ENCODE results near the gene PRKCH. TPM values are rescaled to one million over a fixed set of nuclear protein-coding genes. Genes with fewer than 3 reads are reported as not detected.

PRKCH gene
- total RNA-seq (2014; rRNA removed; shearing (Covaris generic)) = 5.0 and 5.3 TPM in 2 replicates

DNA sequence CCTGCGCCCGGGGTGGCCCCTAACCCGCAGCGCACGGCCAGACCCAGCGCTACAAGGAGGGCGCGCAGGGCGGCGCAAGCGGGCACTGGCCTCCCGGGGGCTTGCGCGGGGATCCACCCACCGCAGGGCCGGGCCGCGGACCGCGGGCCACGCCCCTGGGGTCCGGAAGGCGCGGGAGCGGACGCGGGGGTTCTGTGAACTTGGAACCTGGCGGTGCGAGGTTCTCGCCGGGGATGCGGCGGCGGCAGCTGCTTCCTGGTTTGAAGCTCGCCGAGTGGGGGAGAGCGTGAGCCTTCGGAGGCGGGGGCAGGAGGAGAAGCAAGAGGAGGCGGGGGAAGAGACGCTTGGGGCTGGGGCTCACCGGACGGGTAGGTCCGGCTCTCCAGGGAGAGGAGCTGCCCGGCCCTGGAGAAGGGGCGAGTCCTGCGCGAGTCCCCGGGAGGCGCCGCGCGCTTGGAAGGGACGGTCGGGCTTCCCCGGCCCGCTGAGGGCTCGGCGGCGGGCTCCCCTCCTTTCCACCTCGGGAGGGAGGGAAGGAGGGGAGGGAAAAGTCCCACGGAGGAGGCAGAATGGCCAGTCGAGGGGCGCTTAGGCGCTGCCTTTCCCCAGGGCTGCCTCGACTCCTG is at the start of gene PRKCH:
Gene PRKCH (plus strand): TSS at position 195 of the 626 bp plus-strand sequence. CDS start 523 bp downstream, outside the sequence.
- DNase-seq (ENCODE audit: low spot score) = peak; percentile 33

DNA sequence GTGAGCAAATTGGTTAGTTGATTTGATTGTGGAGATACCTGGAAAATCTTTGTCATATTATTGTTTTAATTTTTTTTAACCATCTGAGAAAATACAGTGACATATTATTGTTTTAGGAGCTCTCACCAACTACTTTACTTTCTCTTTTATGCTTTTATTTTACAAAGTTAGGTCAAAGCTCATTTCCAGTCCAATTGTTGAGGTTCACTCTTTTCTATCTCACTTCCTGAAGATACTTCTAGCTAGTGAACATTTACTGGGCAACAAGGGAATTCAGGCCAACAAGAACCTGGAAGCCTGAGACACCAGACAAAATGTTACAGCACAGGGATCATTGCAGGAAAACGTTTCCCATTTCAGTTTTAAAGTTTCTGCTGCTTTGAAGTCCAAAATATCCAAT is 44.1 kb upstream of the PRKCH start:
- DNase-seq (ENCODE audit: low spot score) = no peak

DNA sequence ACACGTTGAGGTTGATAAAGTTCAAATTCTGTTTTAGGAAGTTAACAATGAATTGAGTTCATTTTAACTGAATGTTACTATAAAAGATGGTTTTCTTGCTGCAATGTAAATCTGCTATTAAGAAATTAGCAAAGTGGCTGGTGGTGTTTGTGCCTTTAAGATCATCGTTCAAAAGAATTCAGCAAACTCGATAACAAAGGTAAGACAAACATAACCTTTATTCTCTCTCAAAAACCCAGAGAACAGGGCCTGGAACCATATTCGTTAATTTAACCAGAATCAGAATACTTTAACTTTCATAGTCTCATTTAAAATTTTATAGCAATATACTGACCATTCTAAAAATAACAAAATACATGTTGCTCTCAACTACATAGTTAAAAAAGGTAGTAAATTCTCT is 43.6 kb upstream of the PRKCH start:
- no peak for DNase-seq (ENCODE audit: low spot score)

DNA sequence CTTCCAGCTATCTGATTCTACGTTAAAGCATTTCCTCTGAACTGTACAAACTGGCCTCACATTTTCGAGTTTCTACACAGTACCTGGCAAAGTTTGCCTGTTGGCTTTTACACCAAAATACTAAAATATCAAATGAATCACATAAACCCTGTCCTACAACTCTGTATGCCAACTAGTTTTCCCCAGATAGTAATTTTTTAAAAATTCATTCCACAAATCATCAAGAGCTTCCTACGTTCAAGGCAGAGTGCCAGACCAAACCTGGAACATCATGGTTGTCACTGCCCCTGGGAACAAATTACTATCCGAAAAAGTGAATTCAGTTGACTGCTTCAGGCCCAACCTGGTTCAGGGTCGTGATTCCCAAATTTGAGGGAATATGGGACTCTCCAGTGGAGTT is 42.3 kb upstream of the PRKCH start:
- DNase-seq (ENCODE audit: low spot score) = no peak

DNA sequence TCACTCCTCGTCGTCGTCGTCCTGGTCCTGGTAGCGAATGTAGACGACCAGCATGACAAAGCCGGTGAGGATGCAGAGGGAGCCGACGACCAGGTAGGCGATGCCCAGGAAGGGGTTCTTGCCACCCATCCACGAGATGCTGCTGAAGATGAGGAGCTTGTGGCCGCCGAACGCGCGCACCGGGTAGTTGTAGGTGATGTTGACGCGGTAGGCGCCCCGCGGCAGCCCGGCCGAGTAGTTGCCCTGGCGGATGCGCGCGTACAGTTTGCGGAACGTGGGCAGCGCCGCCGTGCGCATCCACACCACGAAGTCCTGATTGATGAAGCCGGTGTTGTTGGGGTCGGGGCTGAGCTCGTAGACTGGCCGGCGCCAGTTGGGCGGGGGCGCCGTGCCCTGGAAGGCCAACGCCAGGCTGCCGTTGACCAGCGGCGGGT is 41.3 kb upstream of the PRKCH start:
- no peak for DNase-seq (ENCODE audit: low spot score)

DNA sequence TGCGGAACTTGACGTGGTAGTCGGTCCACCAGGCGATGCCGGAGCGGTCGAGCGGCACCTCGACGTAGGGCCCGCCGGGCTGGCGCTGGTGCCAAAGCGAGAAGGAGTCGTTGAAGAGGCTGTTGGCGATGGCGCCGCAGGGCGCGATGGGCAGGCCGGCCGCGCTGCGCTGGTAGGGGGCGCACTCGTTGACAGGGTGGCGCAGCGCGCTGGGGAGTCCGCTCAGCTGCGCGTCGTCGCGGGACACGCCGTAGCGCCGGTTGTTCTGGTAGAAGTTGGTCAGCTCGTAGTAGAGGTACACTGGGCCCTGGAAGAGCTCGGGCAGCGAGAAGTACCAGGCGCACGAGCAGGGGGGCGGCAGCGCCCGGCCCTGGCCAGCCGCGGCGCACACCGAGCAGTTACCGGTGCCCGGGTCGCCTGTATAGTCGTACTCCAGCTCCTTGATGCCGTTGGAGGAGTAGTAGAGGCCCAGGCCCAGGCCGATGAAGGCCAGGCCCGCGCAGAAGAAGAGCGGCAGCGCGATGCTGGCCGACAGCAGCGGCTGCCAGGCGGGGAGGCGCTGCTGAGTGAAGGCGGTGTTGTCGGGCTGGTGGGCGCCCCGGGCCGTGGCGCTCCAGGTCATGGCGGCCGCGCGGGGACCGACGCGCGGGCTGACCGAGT is 40.7 kb upstream of the PRKCH start:
- DNase-seq (ENCODE audit: low spot score) = no peak

DNA sequence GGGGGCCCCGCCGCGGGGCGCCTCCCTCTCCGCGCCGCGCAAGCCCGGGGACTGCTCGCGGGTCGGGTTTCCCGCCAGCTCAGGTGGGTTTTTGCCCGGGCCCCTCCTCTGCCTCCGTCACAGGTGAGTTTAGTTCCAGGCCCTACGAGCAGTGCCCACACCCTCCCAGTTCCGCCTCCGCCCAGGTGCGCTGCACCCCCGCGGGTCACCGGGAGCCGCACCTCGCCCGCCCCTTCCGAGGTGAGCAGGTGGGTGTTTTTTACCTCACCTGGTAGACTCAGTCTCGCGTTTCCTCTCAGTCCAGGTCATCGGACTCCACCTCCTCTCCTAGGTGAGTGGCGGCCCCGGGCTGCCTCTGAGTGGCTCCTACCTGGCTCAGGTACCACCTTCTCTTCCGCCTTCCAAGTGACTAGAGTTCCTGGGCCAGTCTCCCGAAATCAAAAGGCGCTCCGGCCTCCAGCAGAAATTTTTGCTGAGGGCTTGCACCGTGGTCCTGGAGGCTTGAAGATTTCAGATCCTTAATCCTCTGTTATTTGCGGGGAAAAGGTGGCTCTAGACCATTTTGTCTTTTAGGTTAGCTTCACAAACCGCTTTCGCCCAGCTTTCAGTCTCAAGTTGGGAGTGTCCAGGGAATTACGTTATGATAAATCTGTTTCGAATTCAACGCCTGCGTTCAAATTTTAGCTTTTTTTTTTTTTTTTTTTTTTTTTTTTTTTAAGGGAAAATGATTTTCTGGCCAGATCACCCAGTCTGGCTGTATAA is 40.0 kb upstream of the PRKCH start, which contains the start of gene TMEM30B:
Gene TMEM30B (minus strand): TSS at position 153 of the 762 bp plus-strand sequence. CDS start 191 bp downstream, outside the sequence.
- DNase-seq (ENCODE audit: low spot score) = no peak

DNA sequence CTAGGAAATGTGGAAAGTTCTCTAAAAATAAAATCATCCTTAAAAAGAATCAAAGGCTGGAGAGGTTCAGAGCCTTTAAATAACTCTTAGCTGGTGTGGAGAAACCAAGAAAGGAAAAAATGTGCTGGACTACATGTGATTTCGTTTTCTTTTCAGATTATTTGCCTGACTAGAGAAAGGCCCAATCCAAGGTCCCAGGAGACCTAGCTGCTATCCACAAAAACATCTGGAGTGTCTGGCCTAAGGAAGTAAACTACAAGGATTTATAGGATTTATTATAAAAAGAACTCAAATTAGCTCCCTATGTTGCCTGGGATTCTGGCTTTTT is 39.5 kb upstream of the PRKCH start:
- DNase-seq (ENCODE audit: low spot score) = no peak

DNA sequence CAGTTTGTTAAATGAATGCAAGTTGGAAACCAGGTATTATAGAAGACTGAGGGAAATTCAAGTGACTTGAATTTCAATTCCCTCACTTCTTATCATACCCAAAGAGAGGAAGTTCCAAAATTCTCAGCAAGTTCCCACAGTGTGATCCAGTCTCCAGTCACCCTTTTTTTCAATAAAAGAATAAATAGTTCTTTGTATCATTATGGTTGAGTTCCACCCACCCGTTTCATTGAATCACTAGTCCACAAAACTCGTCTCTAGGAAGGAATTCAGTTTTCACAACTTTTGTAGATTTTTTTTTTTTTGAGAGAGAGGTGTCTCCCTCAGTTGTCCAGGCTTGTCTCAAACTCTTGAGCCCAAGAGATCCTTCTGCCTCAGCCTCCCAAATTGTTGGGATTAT is 38.6 kb upstream of the PRKCH start:
- DNase-seq (ENCODE audit: low spot score) = no peak

DNA sequence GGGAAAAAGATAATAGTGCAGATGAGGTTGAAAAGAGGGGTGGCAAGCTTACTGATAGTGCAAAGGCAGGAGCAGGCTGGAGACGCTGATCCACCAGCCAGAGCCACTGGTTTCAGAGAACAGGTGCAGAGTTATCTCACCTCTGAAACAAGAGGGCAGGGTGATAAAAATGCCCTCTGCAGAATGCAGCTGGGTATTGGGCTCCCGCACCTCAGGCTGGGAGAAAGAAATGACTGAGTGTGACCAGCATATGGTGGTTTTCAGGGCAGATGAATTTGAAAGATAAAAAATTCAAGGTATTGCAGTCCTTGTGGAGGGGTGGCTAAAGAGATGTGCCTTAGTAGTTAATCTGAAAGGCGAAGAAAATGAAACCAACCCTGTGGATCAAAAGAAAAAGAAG is 37.4 kb upstream of the PRKCH start:
- no peak for DNase-seq (ENCODE audit: low spot score)

DNA sequence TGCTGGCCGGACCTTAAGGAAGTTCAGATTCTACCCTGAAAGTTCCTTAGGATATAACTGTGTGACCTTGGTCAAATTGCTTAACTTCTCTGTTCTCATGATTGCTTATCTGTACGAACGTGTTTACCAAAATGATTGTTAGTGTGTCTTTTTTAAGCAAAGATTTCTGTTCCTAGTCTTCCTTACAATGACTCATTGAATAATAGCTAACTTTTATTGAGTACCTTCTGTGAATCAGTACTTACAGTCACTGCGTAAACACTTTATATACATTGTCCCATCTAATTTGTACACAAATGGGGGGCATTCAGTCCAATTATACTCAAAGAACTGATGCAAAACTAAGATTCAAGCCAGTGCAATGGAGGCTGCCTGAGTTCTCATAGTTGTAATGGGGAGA is 36.0 kb upstream of the PRKCH start:
- no peak for DNase-seq (ENCODE audit: low spot score)

DNA sequence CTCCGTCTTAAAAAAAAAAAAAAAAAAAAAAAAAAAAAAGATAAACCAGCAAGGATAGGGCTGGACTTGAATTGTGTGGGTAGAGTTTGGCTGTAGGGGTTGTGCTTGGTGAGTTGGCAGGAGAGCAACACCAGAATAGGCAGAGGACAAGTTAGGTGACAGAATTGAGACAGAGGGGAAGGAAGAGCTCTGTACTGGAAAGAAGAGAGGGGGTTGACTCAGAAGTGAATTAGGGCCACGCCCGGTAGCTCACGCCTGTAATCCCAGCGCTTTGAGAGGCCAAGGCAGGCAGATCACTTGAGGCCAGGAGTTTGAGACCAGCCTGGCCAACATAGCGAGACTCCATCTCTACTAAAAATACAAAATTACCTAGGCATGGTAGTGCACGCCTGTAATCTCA is 34.2 kb upstream of the PRKCH start:
- DNase-seq (ENCODE audit: low spot score) = no peak

DNA sequence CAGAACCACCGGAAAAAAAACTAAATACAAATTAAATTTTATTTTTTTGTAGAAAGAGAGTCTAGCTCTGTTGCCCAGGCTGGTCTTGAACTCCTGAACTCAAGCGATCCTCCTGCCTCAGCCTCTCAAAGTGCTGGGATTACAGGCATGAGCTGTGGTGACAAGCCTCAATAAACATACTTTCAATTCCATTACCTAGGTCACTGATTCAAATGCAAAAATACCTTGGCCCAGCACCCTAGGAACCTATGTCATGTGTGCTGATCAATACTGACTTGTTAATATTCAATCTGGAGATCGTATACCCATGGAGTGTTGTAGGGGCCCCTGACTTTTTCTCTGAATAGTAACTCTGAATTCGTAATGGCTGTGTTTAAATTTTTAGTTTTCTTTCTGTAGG is 33.2 kb upstream of the PRKCH start:
- DNase-seq (ENCODE audit: low spot score) = no peak

DNA sequence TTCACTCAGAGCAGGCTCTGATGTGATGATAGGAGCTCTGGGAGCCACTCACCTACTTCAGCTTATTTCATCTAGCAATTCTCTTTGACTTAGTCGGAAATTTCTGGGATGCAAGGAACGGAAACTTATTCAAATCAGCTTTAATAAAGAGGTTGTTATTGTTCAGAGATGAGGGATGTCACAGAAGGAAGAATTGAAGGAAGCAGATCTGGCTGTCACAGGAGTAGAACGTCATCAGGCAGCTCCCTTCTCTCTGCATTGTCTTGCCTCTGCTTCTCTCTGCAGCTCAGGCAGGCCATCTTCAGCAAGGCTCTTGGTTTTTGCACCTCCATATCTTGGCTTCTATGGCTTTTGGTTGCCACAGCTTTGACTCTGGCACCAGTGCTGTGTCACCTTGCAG is 32.7 kb upstream of the PRKCH start:
- DNase-seq (ENCODE audit: low spot score) = no peak

DNA sequence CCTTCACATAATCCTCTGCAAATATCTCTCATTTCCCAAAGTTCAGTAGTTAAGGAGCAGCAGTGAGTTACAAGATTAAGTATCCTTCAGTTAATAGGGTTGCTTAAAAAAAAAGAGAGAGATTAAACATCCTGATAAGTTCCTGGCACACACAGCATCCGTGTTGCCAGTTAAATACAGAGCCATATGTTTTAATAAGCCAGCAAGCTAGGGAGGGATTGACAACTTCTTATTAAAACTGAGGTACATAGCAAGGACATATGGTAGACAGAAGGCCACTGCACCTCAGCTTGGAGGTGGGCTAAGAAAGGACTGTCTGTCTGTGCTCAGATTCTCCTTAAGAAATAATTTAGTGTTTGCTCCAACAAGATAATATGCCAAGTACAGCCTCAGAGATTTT is 30.7 kb upstream of the PRKCH start:
- no peak for DNase-seq (ENCODE audit: low spot score)

DNA sequence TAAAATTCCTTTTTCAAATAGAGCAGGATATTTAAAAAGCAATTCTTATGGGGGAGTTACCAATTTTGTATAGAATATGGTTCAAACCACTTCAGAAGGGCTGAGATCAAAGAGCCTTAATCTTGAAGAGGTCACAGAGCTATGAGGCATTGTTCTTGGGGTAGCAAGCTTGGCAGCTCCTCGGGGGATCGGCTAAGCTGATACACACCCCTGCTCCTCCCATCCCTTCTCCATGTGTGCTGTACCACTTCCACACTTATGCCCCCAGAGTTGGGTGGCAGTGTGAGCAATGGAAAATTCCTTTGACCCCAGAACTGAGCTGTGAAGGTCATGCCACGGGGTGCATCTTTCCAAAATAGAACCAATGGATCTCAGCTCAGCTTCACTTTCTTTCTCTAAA is 25.2 kb upstream of the PRKCH start:
- no peak for DNase-seq (ENCODE audit: low spot score)

DNA sequence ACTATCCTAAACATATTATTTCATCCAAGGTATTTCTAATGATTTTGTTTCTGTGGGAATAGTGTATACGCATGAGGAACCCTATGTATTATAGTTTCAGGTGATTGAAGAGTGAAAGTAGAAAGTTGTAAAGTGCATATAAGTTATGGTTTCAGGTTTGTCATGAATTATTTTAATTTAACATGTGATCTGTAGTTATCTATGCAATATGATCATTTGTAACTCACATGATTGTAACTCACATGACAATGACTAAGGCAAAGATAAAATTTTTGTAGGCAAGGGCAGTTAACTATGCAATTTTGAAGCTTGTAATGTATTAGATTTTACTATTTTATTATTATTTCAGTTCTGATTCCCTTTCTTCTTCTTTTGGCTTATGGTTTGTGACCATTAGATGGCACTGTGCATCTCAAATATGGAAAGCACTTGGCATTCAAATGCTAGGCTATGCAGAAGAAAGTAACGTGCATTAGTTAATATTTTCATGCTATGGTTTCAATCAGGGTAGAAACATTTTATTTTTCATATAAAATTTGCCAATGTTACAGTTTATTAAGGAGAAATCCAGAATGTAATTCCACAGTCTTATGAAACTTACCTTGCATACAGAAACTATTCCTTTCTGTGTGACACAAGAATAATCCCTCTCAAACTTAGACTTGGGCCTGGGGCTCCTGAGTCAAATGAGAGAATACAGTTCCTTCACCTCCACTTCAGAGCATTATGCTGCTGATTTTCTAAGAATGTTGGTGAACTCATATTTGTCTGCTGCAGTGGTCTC is 24.5 kb upstream of the PRKCH start:
- DNase-seq (ENCODE audit: low spot score) = peak; percentile 42

DNA sequence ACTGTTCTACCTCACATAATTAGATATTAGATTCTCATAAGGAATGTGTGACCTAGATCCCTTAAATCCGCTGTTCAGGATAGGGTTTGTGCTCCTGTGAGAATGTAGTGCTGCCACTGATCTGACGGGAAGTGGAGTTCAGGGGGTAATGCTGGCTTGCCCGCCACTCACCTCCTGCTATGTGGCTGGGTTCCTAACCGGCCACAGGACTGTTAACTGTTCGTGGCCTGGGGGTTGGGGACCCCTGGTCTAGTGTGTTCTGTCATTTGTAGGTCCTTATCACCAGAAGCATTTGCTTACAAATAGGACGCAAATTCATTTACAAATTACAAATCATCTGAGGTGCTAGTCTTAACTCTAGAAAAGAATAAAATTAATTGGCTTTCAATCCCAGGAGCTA is 23.8 kb upstream of the PRKCH start:
- no peak for DNase-seq (ENCODE audit: low spot score)

DNA sequence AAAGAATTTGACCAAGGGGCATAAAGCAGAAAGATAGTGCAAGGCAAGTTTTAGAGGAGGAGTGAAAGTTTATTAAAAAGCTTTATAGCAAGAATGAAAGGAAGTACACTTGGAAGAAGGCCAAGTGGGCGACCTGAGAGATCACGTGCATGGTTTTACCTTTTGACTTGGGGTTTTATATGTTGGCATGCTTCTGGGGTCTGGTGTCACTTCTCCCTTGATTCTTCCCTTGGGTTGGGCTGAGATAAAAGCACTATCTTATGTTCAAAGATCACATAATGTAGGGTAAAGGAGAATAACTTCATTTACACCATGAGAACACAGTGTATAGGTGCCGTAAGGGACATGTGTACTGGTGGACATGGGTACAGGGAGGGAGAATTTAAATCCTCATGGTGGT is 22.6 kb upstream of the PRKCH start:
- no peak for DNase-seq (ENCODE audit: low spot score)

DNA sequence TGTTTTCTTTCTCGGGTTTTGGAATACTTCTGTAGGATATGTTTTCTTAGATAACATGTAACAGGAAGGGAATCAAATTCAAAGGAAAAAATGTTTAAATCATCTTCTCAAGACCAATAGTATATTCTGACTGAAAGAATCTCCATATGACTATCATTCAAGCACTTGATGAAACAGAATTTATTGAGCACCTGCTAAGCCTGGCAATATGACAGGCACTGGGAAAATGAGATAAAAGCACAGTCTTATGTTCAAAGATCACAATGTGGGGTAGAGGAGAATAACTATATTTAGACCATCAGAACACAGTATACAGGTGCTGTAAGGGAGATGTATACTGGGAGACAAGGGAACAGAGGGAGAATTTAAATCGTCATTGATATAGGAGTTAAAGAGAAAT is 21.2 kb upstream of the PRKCH start:
- DNase-seq (ENCODE audit: low spot score) = no peak

DNA sequence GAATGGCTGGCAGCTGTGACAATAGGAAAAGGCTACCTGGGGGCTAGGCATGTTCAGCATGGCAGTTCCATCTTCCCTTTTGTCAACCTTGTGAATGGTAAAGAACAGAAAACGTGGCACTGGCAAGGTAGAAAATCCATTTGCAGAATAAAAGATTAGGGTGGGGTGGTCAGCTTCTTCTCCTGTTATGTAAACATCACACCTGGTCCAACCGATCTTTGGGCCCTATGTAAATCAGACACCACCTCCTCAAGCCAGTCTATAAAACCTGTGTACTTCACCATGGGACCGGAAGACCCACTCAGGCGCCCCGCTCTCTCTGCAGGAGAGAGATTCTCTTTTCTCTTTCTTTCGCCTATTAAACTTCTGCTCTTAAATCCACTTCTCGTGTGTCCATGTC is 20.6 kb upstream of the PRKCH start:
- no peak for DNase-seq (ENCODE audit: low spot score)

DNA sequence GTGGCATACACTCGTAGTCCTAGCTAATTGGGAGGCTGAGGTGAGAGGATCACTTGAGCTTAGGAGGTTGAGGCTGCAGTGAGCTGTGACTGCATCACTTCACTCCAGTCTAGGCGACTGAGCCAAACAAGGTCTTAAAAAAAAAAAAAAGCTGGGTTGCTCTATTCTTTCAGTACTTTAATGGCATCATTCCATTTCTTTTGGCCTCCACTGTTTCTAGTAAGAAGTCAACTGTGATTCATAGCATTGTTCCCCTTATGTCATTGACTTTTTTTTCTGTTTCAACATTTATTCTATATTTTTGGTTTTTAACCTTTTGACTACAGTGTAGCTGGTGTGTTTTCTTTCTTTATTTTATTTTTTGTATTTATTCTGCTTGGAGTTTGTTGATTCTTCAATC is 16.7 kb upstream of the PRKCH start:
- DNase-seq (ENCODE audit: low spot score) = no peak

All from H4 (cell line).